HCT116 (cell line): ENCODE data around the gene CCNK. TPM values are rescaled to one million over a fixed set of nuclear protein-coding genes. Genes with fewer than 3 reads are reported as not detected.

ENCODE experiments used
- ATAC-seq: fragments of 200-7000 bp; cut with Tn5 transposase; 2 replicates; pipeline ENCODE4 v1.9.1; 2020; ENCODE audit warnings: mild to moderate bottlenecking, moderate library complexity
- BruUV-seq: library from RNA; stranded (reverse); fragments of 400-500 nt; replicated peaks from 2 replicates; lab custom pipeline; 2021; lab: Mats Ljungman, UMichigan
- CTCF ChIA-PET: fragments of 300-600 bp; sonication (Branson Sonifier 250); formaldehyde crosslinking; loops from one replicate; lab custom pipeline; 2021; ENCODE audit warnings: antibody characterized with exemption; lab: Charles Lee
- POLR2A ChIA-PET: fragments of 300-600, 350-600 bp; sonication (Branson Sonifier 250); formaldehyde crosslinking; loops from one replicate; lab custom pipeline; 2021; ENCODE audit warnings: antibody characterized with exemption; lab: Charles Lee
- RAD21 ChIA-PET, 2 experiments: fragments of 300-600 bp; sonication (Branson Sonifier 250); formaldehyde crosslinking; loops; one replicate each; lab custom pipeline; 2023; ENCODE audit warnings: low total read pairs in 2 of 2; ENCODE audit not compliant: uncharacterized antibody in 2 of 2, unreplicated experiment in 2 of 2, low non-redundant PET in 1 of 2; lab: Charles Lee
- DNase-seq: peaks from one replicate; pipeline ENCODE4 v3.0.0-alpha.2; 2010; ENCODE audit warnings: low read depth, low spot score
- H2AFZ ChIP-seq: fragments of 200-600 bp; shearing (Covaris generic), sonication (generic); 2 replicates; pipeline ENCODE4 v1.6.1; 2017; ENCODE audit warnings: low read depth, mixed run types, mixed read lengths, antibody characterized with exemption, low read length; ENCODE audit not compliant: poor library complexity, severe bottlenecking
- H3K27ac ChIP-seq: 2 replicates; pipeline ENCODE4 v1.5.1; 2012; ENCODE audit warnings: low read depth, low read length
- H3K27me3 ChIP-seq: fragments of 200-600 bp; sonication (generic); 2 replicates; pipeline ENCODE4 v1.6.1; 2016; ENCODE audit warnings: mixed run types, low read length, mixed read lengths; ENCODE audit not compliant: insufficient read depth
- H3K36me3 ChIP-seq, 2 experiments: fragments of 200-500 bp in 1 of 2; fragments of 200-600 bp in 1 of 2; sonication (Bioruptor generic) in 1 of 2; sonication (generic) in 1 of 2; 2 replicates each; pipeline versions ENCODE4 v1.5.1 to v1.6.1; 2014 to 2016; ENCODE audit warnings: low read length in 2 of 2, inconsistent platforms in 1 of 2, mixed read lengths in 1 of 2, mixed run types in 1 of 2; ENCODE audit not compliant: insufficient read depth in 2 of 2, control insufficient read depth in 1 of 2
- H3K4me1 ChIP-seq, 2 experiments: fragments of 200-600 bp in 1 of 2; sonication (generic) in 1 of 2; 2 replicates each; pipeline versions ENCODE4 v1.5.1 to v1.6.1; 2012 to 2017; ENCODE audit warnings: low read length in 2 of 2, inconsistent platforms in 1 of 2, mild to moderate bottlenecking in 1 of 2, mixed read lengths in 1 of 2, mixed run types in 1 of 2, moderate library complexity in 1 of 2; ENCODE audit not compliant: insufficient read depth in 2 of 2, control insufficient read depth in 1 of 2
- H3K4me2 ChIP-seq: fragments of 200-600 bp; sonication (generic); 2 replicates; pipeline ENCODE4 v1.6.1; 2017; ENCODE audit warnings: mixed run types, low read length, mixed read lengths
- H3K4me3 ChIP-seq, 2 experiments: fragments of 200-600 bp in 1 of 2; sonication (generic) in 1 of 2; replicated peaks in 1 of 2; 2 replicates each; pipeline ENCODE4 v1.5.1; 2011 to 2016; ENCODE audit warnings: low read length in 2 of 2, control low read depth in 1 of 2, low read depth in 1 of 2, mild to moderate bottlenecking in 1 of 2, mixed read lengths in 1 of 2, mixed run types in 1 of 2
- H3K79me2 ChIP-seq: fragments of 200-600 bp; sonication (generic); 2 replicates; pipeline ENCODE4 v1.6.1; 2017; ENCODE audit warnings: mild to moderate bottlenecking, mixed run types, low read length, moderate library complexity, mixed read lengths; ENCODE audit not compliant: insufficient read depth
- H3K9ac ChIP-seq: fragments of 200-600 bp; sonication (generic); 2 replicates; pipeline ENCODE4 v1.6.1; 2016; ENCODE audit warnings: low read length, mixed read lengths
- H3K9me2 ChIP-seq: fragments of 200-600 bp; sonication (generic), shearing (Covaris generic); 2 replicates; pipeline ENCODE4 v1.6.1; 2017; ENCODE audit warnings: mixed run types, mild to moderate bottlenecking, moderate library complexity; ENCODE audit not compliant: insufficient read depth
- H3K9me3 ChIP-seq, 2 experiments: fragments of 200-500 bp in 1 of 2; fragments of 200-600 bp in 1 of 2; sonication (Bioruptor generic) in 1 of 2; sonication (generic) in 1 of 2; 2 replicates each; pipeline ENCODE4 v1.6.1; 2014 to 2017; ENCODE audit warnings: low read length in 2 of 2, mixed read lengths in 2 of 2, inconsistent platforms in 1 of 2, low read depth in 1 of 2, mild to moderate bottlenecking in 1 of 2, mixed run types in 1 of 2, moderate library complexity in 1 of 2; ENCODE audit not compliant: control insufficient read depth in 1 of 2, insufficient read depth in 1 of 2
- H4K20me1 ChIP-seq: fragments of 200-600 bp; sonication (generic), shearing (Covaris generic); 2 replicates; pipeline ENCODE4 v1.6.1; 2017; ENCODE audit warnings: mixed run types, mild to moderate bottlenecking, moderate library complexity; ENCODE audit not compliant: insufficient read depth
- CEBPB ChIP-seq: IDR thresholded peaks from 2 replicates; pipeline ENCODE4 v1.6.1; 2012; ENCODE audit warnings: low read depth
- CTCF ChIP-seq, 3 experiments: fragments of 200-600 bp in 1 of 3; sonication (generic) in 1 of 3; IDR thresholded peaks in 2 of 3; conservative IDR thresholded peaks in 1 of 3; 2 replicates each; pipeline ENCODE4 v1.5.1; 2012 to 2017; ENCODE audit warnings: low read depth in 2 of 3, low read length in 2 of 3, antibody characterized with exemption in 1 of 3, borderline replicate concordance in 1 of 3, control low read depth in 1 of 3, mild to moderate bottlenecking in 1 of 3, mixed read lengths in 1 of 3, mixed run types in 1 of 3, moderate library complexity in 1 of 3; ENCODE audit not compliant: insufficient read depth in 1 of 3
- ELF1 ChIP-seq: IDR thresholded peaks from 2 replicates; pipeline ENCODE4 v1.6.1; 2012; ENCODE audit warnings: low read depth, borderline replicate concordance
- EZH2 ChIP-seq: fragments of 200-600 bp; sonication (generic); IDR thresholded peaks from 2 replicates; pipeline ENCODE4 v1.6.1; 2017; ENCODE audit warnings: antibody characterized with exemption, mixed run types
- RAD21 ChIP-seq: IDR thresholded peaks from 2 replicates; pipeline ENCODE4 v1.6.1; 2012; ENCODE audit warnings: low read depth, mild to moderate bottlenecking
- SIN3A ChIP-seq: IDR thresholded peaks from 2 replicates; pipeline ENCODE4 v1.6.1; 2012; ENCODE audit warnings: low read depth
- SRF ChIP-seq: IDR thresholded peaks from 2 replicates; pipeline ENCODE4 v1.6.1; 2012; ENCODE audit warnings: low read depth
- TCF7L2 ChIP-seq: IDR thresholded peaks from 2 replicates; pipeline ENCODE4 v1.7.0; 2011; ENCODE audit warnings: borderline replicate concordance, inconsistent platforms; ENCODE audit not compliant: insufficient read depth, insufficient read length; ENCODE audit errors: extremely low read depth
- YY1 ChIP-seq: IDR thresholded peaks from 2 replicates; pipeline ENCODE4 v1.6.1; 2011; ENCODE audit warnings: low read length, low read depth, moderate library complexity, mild to moderate bottlenecking; ENCODE audit not compliant: insufficient replicate concordance; ENCODE audit errors: extremely low read depth
- ZBTB33 ChIP-seq: IDR thresholded peaks from 2 replicates; pipeline ENCODE4 v1.6.1; 2011; ENCODE audit warnings: mild to moderate bottlenecking, low read length, moderate library complexity; ENCODE audit not compliant: insufficient replicate concordance; ENCODE audit errors: extremely low read depth
- ZFX ChIP-seq: fragments of 450-650 bp; IDR thresholded peaks from 2 replicates; pipeline ENCODE4 v1.6.1; 2017
- intact Hi-C: fragments of 100-400 bp; cut with micrococcal nuclease; formaldehyde crosslinking; loops from 2 replicates; pipeline ENCODE4 v1.10.0; 2022
- total RNA-seq: library from RNA; stranded (reverse); gene quantifications from one replicate; pipeline ENCODE4 v1.2.1, GENCODE V29; 2021; ENCODE audit not compliant: unreplicated experiment
- TF ChIP-seq, protein P1 (sequence below): IDR thresholded peaks from 2 replicates; pipeline ENCODE4 v1.6.1; 2012

Gene CCNK
- total RNA-seq, 1 experiment from 2014 or later: 68.2 TPM

GRCh38 chr14:99468836-99469592 lies 12.2 kb upstream of the CCNK start:
- ChIA-PET CTCF (no interaction called here), POLR2A (no interaction called here), RAD21 (no interaction called here)
- DNase-seq: no peak
- Histone ChIP-seq H3K27ac (no peak overlapping the region), H3K4me2 (no peak overlapping the region), H3K27me3 (no peaks in the 10 kb centered on the region), H3K9me3 (no peaks in the 10 kb centered on the region), H4K20me1 (no peaks in the 10 kb centered on the region), H3K9ac (no peak overlapping the region), H2AFZ (no peak overlapping the region), H3K9me2 (no peaks in the 10 kb centered on the region), H3K4me1 (no peaks in the 10 kb centered on the region), H3K36me3 (no peaks in the 10 kb centered on the region), H3K79me2 (peaks cover 67% of the 10 kb centered on the region), H3K4me3 (no peak overlapping the region)
- no peak for ATAC-seq
- TF ChIP-seq SIN3A: no peak
- TF ChIP-seq YY1: no peak
- TF ChIP-seq RAD21: no peak
- no peak for TF ChIP-seq EZH2
- TF ChIP-seq, protein P1, sequence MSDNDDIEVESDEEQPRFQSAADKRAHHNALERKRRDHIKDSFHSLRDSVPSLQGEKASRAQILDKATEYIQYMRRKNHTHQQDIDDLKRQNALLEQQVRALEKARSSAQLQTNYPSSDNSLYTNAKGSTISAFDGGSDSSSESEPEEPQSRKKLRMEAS: no peak
- TF ChIP-seq ZBTB33: no peak
- no peak for TF ChIP-seq ZFX
- BruUV-seq: no TSS peak
- intact Hi-C loops: no loop called here

DNA sequence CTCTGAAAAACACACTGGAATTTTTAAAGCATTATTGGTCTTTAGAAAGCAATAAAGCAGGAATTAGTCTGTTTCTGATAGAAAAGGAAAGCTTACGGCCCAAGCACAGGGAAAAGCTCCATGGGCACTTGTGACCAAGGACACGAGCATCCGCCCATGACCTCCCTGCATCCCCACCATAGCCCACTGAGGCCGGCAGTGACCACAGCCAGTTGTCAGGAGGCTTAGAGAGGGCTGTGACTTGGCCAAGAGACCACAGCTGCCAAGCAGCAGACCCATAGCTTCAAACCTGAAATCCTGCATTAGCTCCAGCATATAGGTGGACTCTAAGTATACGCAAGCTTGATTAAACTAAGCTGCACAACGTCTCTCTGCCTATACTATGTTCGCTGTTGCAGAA lies 9.5 kb upstream of the CCNK start:
- POLR2A ChIA-PET: no interaction called here

More for the DNA sequence above, 9.5 kb upstream of the CCNK start:
- ATAC-seq (no peak), DNase-seq (no peak)
- no peak overlapping the region for H2AFZ ChIP-seq
- no peak overlapping the region for H3K4me3 ChIP-seq
- H3K9me3 ChIP-seq: no peaks in the 10 kb centered on the region
- H3K79me2 ChIP-seq: peaks cover 89% of the 10 kb centered on the region
- H4K20me1 ChIP-seq: no peaks in the 10 kb centered on the region
- no peak overlapping the region for H3K9ac ChIP-seq
- H3K36me3 ChIP-seq: no peaks in the 10 kb centered on the region
- no peaks in the 10 kb centered on the region for H3K9me2 ChIP-seq
- BruUV-seq: no TSS peak
- ChIA-PET RAD21 (no interaction called here), CTCF (no interaction called here)
- TF ChIP-seq CEBPB (no peak), ZFX (no peak), CTCF (IDR thresholded peaks at IDR 0.05 in 2 of 3, conservative IDR thresholded peaks at IDR 0.05 in 1 of 3; ENCODE audit: borderline replicate concordance in 1 of 3, insufficient read depth in 1 of 3, low read depth in 2 of 3, low read length in 2 of 3) (no peak), YY1 (no peak), TCF7L2 (no peak), ELF1 (no peak), RAD21 (no peak), SRF (no peak)
- no peak overlapping the region for H3K27ac ChIP-seq
- intact Hi-C loops: no loop called here
- no peaks in the 10 kb centered on the region for H3K27me3 ChIP-seq
- H3K4me1 ChIP-seq: 0 out of 4 replicates have a peak, but pooled peaks cover 0 to 2% of the 10 kb centered on the region in 2 experiments
- no peak overlapping the region for H3K4me2 ChIP-seq
